B cell (primary cell): Measurements from ENCODE around the gene ABI2.

Source experiments
- CTCF ChIP-seq: fragments of 200-600 bp; IDR thresholded peaks from one replicate; pipeline ENCODE4 v1.8.0; 2022; ENCODE audit warnings: antibody characterized with exemption, mild to moderate bottlenecking
- EZH2 ChIP-seq: IDR thresholded peaks from 2 replicates; pipeline ENCODE4 v1.6.1; 2012; ENCODE audit warnings: borderline replicate concordance, low read depth, mild to moderate bottlenecking, moderate library complexity, low read length; ENCODE audit not compliant: insufficient read depth, poor library complexity, severe bottlenecking

GRCh38 chr2:203341741-203342310 lies 13.6 kb downstream of the ABI2 start:
- no peak for TF ChIP-seq CTCF
- no peak for TF ChIP-seq EZH2
